NCI-H2227 treated with DMSO at 0.1 percent for 48 hours (cell line): ENCODE results near the gene CASS4.

Experiments
- DNase-seq: peaks from one replicate; lab custom pipeline; 2025; lab: John Stamatoyannopoulos, UW

CASS4 gene

GRCh38 chr20:56445130-56445529, 33.1 kb downstream of the CASS4 start:
- DNase-seq = no peak

- no peak for DNase-seq
Observed at GRCh38 chr20:56445540-56445939, 33.5 kb downstream of the CASS4 start.

- no peak for DNase-seq
Observed at GRCh38 chr20:56447227-56447626, 35.2 kb downstream of the CASS4 start.

- DNase-seq = no peak
Observed at GRCh38 chr20:56449459-56449858, 37.4 kb downstream of the CASS4 start.

GRCh38 chr20:56451056-56451765, 39.2 kb downstream of the CASS4 start:
- no peak for DNase-seq

- no peak for DNase-seq
Observed at GRCh38 chr20:56453352-56453751, 41.3 kb downstream of the CASS4 start.

GRCh38 chr20:56454754-56455153, 42.7 kb downstream of the CASS4 start:
- DNase-seq = no peak

- peak; percentile 27 for DNase-seq
Observed at GRCh38 chr20:56458206-56458821, 46.3 kb downstream of the CASS4 start.

GRCh38 chr20:56460459-56460858, 48.4 kb downstream of the CASS4 start:
- DNase-seq = no peak

- no peak for DNase-seq
Observed at GRCh38 chr20:56461576-56461975, 49.5 kb downstream of the CASS4 start.

- DNase-seq = no peak
Observed at GRCh38 chr20:56463428-56463827, 51.4 kb downstream of the CASS4 start.

GRCh38 chr20:56465997-56466396, 53.9 kb downstream of the CASS4 start:
- DNase-seq = no peak

GRCh38 chr20:56467968-56468315, 55.9 kb downstream of the CASS4 start:
- no peak for DNase-seq

GRCh38 chr20:56468316-56469076, 56.4 kb downstream of the CASS4 start, which contains the start of gene RTF2:
RTF2 (plus strand) TSS chr20:56468627; CDS start chr20:56468698, 71 bp downstream.
- peak; percentile 96 for DNase-seq

GRCh38 chr20:56469077-56469449, 57.0 kb downstream of the CASS4 start:
- no peak for DNase-seq

GRCh38 chr20:56483970-56484369, 71.9 kb downstream of the CASS4 start:
- no peak for DNase-seq

GRCh38 chr20:56487216-56487615, 75.2 kb downstream of the CASS4 start:
- no peak for DNase-seq

GRCh38 chr20:56488566-56488965, 76.5 kb downstream of the CASS4 start:
- DNase-seq = no peak

GRCh38 chr20:56501116-56501515, 89.1 kb downstream of the CASS4 start:
- no peak for DNase-seq

- DNase-seq = no peak
Observed at GRCh38 chr20:56503916-56504315, 91.9 kb downstream of the CASS4 start.

- no peak for DNase-seq
Observed at GRCh38 chr20:56504373-56505005, 92.4 kb downstream of the CASS4 start.

- DNase-seq = no peak
Observed at GRCh38 chr20:56506103-56506502, 94.0 kb downstream of the CASS4 start.
